ENCODE data around the gene WNT7A. TPM values are rescaled to one million over a fixed set of nuclear protein-coding genes. Genes with fewer than 3 reads are reported as not detected.

Gene WNT7A
- total RNA-seq, 3 donors from 2014 or later = not detected

- Histone ChIP-seq H3K9me3 (peaks cover 0 to 5% of the 10 kb centered on the region in 2 donors), H3K4me3 (no peak overlapping the region), H3K27me3 (peaks cover 0 to 16% of the 10 kb centered on the region in 2 donors), H3K4me1 (no peaks in the 10 kb centered on the region), H3K27ac (no peak overlapping the region), H3K36me3 (no peaks in the 10 kb centered on the region)
- no peak for TF ChIP-seq POLR2AphosphoS5 (IDR thresholded peaks at IDR 0.05)
- TF ChIP-seq POLR2A (IDR thresholded peaks at IDR 0.05) = no peak
- TF ChIP-seq, protein P1, sequence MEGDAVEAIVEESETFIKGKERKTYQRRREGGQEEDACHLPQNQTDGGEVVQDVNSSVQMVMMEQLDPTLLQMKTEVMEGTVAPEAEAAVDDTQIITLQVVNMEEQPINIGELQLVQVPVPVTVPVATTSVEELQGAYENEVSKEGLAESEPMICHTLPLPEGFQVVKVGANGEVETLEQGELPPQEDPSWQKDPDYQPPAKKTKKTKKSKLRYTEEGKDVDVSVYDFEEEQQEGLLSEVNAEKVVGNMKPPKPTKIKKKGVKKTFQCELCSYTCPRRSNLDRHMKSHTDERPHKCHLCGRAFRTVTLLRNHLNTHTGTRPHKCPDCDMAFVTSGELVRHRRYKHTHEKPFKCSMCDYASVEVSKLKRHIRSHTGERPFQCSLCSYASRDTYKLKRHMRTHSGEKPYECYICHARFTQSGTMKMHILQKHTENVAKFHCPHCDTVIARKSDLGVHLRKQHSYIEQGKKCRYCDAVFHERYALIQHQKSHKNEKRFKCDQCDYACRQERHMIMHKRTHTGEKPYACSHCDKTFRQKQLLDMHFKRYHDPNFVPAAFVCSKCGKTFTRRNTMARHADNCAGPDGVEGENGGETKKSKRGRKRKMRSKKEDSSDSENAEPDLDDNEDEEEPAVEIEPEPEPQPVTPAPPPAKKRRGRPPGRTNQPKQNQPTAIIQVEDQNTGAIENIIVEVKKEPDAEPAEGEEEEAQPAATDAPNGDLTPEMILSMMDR (IDR thresholded peaks at IDR 0.05) = no peak
- intact Hi-C loops (cut with DNase I; ENCODE audit: low total_unique reads) = no loop called here
- DNase-seq (ENCODE audit: low spot score in 2 of 2) = no peak
These were observed 13.6 kb downstream of the WNT7A start for GRCh38 chr3:13866041-13866965.

DNA sequence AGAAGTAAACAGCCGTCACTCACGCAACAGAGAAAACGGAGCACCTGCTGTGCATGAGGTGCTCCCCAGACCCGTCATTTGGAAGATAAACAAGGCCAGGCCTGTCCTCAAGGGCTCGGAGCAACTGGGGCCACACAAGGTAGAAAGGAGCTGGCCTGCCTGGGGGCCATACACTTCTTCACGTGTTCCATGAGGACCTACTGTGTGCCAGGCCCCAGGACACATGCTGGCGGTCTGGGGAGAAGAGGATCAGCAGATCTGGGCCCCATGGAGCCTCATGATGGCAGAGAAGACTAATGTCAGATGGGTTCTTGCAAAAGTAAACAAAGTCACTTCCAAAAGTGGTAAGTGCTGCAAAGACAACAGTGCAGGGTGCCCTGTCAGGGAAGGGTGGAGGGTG is 14.3 kb downstream of the WNT7A start:
- intact Hi-C loops (cut with DNase I; ENCODE audit: low total_unique reads) = no loop called here
- H3K4me1 ChIP-seq = no peaks in the 10 kb centered on the region
- peaks cover 0 to 16% of the 10 kb centered on the region in 2 donors for H3K27me3 ChIP-seq
- no peaks in the 10 kb centered on the region for H3K36me3 ChIP-seq
- no peak overlapping the region for H3K27ac ChIP-seq
- TF ChIP-seq, protein P1 (IDR thresholded peaks at IDR 0.05) = no peak
- TF ChIP-seq POLR2AphosphoS5 (IDR thresholded peaks at IDR 0.05) (no peak), POLR2A (IDR thresholded peaks at IDR 0.05) (no peak)
- H3K4me3 ChIP-seq = no peak overlapping the region
- no peak for DNase-seq (ENCODE audit: low spot score in 2 of 2)
- H3K9me3 ChIP-seq = no peaks in the 10 kb centered on the region

- peaks cover 0 to 16% of the 10 kb centered on the region in 2 donors for H3K27me3 ChIP-seq
- DNase-seq (ENCODE audit: low spot score in 2 of 2) = no peak
These were observed 14.8 kb downstream of the WNT7A start for GRCh38 chr3:13865106-13865505.

GRCh38 chr3:13863965-13864595 is 15.8 kb downstream of the WNT7A start:
- no peak for DNase-seq (ENCODE audit: low spot score in 2 of 2)
- peaks cover 0 to 21% of the 10 kb centered on the region in 2 donors for H3K27me3 ChIP-seq
- H3K9me3 ChIP-seq = no peaks in the 10 kb centered on the region
- H3K4me3 ChIP-seq = no peak overlapping the region
- intact Hi-C loops (cut with DNase I; ENCODE audit: low total_unique reads) = no loop called here
- no peaks in the 10 kb centered on the region for H3K36me3 ChIP-seq
- TF ChIP-seq, protein P1 (IDR thresholded peaks at IDR 0.05) = no peak
- TF ChIP-seq POLR2A (IDR thresholded peaks at IDR 0.05) (no peak), POLR2AphosphoS5 (IDR thresholded peaks at IDR 0.05) (no peak)
- no peaks in the 10 kb centered on the region for H3K4me1 ChIP-seq
- H3K27ac ChIP-seq = no peak overlapping the region

More at GRCh38 chr3:13865106-13865505, 14.8 kb downstream of the WNT7A start:
- Histone ChIP-seq H3K27ac (no peak overlapping the region), H3K4me3 (no peak overlapping the region), H3K4me1 (no peaks in the 10 kb centered on the region), H3K36me3 (no peaks in the 10 kb centered on the region), H3K9me3 (no peaks in the 10 kb centered on the region)
- TF ChIP-seq, protein P1 (IDR thresholded peaks at IDR 0.05) = no peak
- TF ChIP-seq POLR2AphosphoS5 (IDR thresholded peaks at IDR 0.05) (no peak), POLR2A (IDR thresholded peaks at IDR 0.05) (no peak)
- intact Hi-C loops (cut with DNase I; ENCODE audit: low total_unique reads) = no loop called here

Measured in breast epithelium (tissue), 4 donors.